GM12878 (cell line): Measurements from ENCODE around the gene ADAMTS17. TPM values are rescaled to one million over a fixed set of nuclear protein-coding genes. Genes with fewer than 3 reads are reported as not detected.

Experiments used
- ATAC-seq: fragments of 200-7000 bp; cut with Tn5 transposase; 3 replicates; pipeline ENCODE4 v1.9.1; 2020; ENCODE audit warnings: mild to moderate bottlenecking, moderate library complexity
- BruUV-seq: library from RNA; stranded (reverse); fragments of 400-500 nt; replicated peaks from 2 replicates; lab custom pipeline; 2021; lab: Mats Ljungman, UMichigan
- CTCF ChIA-PET: fragments of 300-600 bp; sonication (Branson Sonifier 250); formaldehyde crosslinking; extraction: SDS; loops from one replicate; lab custom pipeline; 2021; ENCODE audit warnings: inconsistent platforms; lab: Yijun Ruan, JAX
- POLR2A ChIA-PET: fragments of 350-600 bp; formaldehyde crosslinking; extraction: SDS; loops from one replicate; lab custom pipeline; 2021; ENCODE audit warnings: inconsistent platforms; lab: Charles Lee
- RAD21 ChIA-PET: fragments of 300-600 bp; sonication (Branson Sonifier 250); formaldehyde crosslinking; loops from one replicate; lab custom pipeline; 2023; ENCODE audit warnings: antibody characterized with exemption; ENCODE audit not compliant: unreplicated experiment; lab: Charles Lee
- SMC1A ChIA-PET: fragments of 300-600 bp; sonication (Branson Sonifier 250); formaldehyde crosslinking; loops from one replicate; lab custom pipeline; 2023; ENCODE audit not compliant: unreplicated experiment, uncharacterized antibody; lab: Charles Lee
- DNase-seq: peaks from one replicate; pipeline ENCODE4 v3.0.0-alpha.2; 2011; ENCODE audit warnings: low read depth, low spot score
- FAIRE-seq: peaks from 3 replicates; lab custom pipeline; 2011; peaks lifted over from hg19 to GRCh38; lab: Jason Lieb, UNC
- H2AFZ ChIP-seq: 2 replicates; pipeline ENCODE4 v1.6.0; 2011; ENCODE audit warnings: low read depth, low read length, control low read depth; ENCODE audit not compliant: control insufficient read depth
- H3K27ac ChIP-seq: 2 replicates; pipeline ENCODE4 v1.5.1; 2011; ENCODE audit warnings: control low read depth; ENCODE audit not compliant: control insufficient read depth, insufficient read depth
- H3K27me3 ChIP-seq, 2 experiments: replicated peaks in 1 of 2; 2 replicates each; pipeline versions ENCODE4 v1.6.0 to v1.6.1; 2011; ENCODE audit warnings: low read length in 1 of 2; ENCODE audit not compliant: control insufficient read depth in 2 of 2, insufficient read depth in 2 of 2
- H3K36me3 ChIP-seq, 2 experiments: 2 replicates each; pipeline ENCODE4 v1.5.1; 2011; ENCODE audit warnings: low read length in 1 of 2; ENCODE audit not compliant: control insufficient read depth in 2 of 2, insufficient read depth in 2 of 2
- H3K4me1 ChIP-seq: 2 replicates; pipeline ENCODE4 v1.6.1; 2011; ENCODE audit warnings: mild to moderate bottlenecking, low read length, moderate library complexity, mixed read lengths; ENCODE audit not compliant: control insufficient read depth, insufficient read depth
- H3K4me2 ChIP-seq: 2 replicates; pipeline ENCODE4 v1.6.0; 2011; ENCODE audit warnings: control low read depth; ENCODE audit not compliant: control insufficient read depth, insufficient read depth
- H3K4me3 ChIP-seq: fragments of 200-600 bp; sonication (generic); 2 replicates; pipeline ENCODE4 v1.5.1; 2016
- H3K79me2 ChIP-seq: 2 replicates; pipeline ENCODE4 v1.6.0; 2011; ENCODE audit warnings: low read length; ENCODE audit not compliant: control insufficient read depth, insufficient read depth
- H3K9ac ChIP-seq: 2 replicates; pipeline ENCODE4 v1.8.0; 2011; ENCODE audit warnings: low read length, control low read depth, mixed read lengths; ENCODE audit not compliant: control insufficient read depth, insufficient read depth
- H3K9me3 ChIP-seq: replicated peaks from 3 replicates; pipeline ENCODE4 v1.5.1; 2011; ENCODE audit warnings: mild to moderate bottlenecking, low read length; ENCODE audit not compliant: control insufficient read depth, insufficient read depth
- H4K20me1 ChIP-seq: 2 replicates; pipeline ENCODE4 v1.6.0; 2011; ENCODE audit not compliant: control insufficient read depth, insufficient read depth
- ATF2 ChIP-seq: IDR thresholded peaks from 2 replicates; pipeline ENCODE4 v1.6.1; 2012; ENCODE audit warnings: low read length, inconsistent platforms
- BCL11A ChIP-seq: IDR thresholded peaks from 2 replicates; pipeline ENCODE4 v1.6.1; 2011; ENCODE audit warnings: low read depth, low read length
- CEBPB ChIP-seq, 2 experiments: fragments of 150-350 bp in 1 of 2; IDR thresholded peaks; 2 replicates each; pipeline ENCODE4 v1.6.1; 2012 to 2014; ENCODE audit warnings: low read depth in 2 of 2, low read length in 2 of 2, borderline replicate concordance in 1 of 2, inconsistent platforms in 1 of 2
- EED ChIP-seq: sonication (generic); IDR thresholded peaks from 2 replicates; pipeline ENCODE4 v1.6.1; 2016; ENCODE audit warnings: antibody characterized with exemption, low read depth
- EP300 ChIP-seq, 2 experiments: fragments of 150-350 bp in 1 of 2; IDR thresholded peaks; 2 replicates each; pipeline ENCODE4 v1.6.1; 2011 to 2012; ENCODE audit warnings: low read depth in 2 of 2, low read length in 2 of 2, borderline replicate concordance in 1 of 2, improper control_type of control experiment in 1 of 2, inconsistent platforms in 1 of 2; ENCODE audit not compliant: control insufficient read depth in 1 of 2
- ESRRA ChIP-seq: IDR thresholded peaks from 2 replicates; pipeline ENCODE4 v1.6.1; 2012; ENCODE audit warnings: mild to moderate bottlenecking, low read length, improper control_type of control experiment
- GATAD2B ChIP-seq: fragments of 450-650 bp; conservative IDR thresholded peaks from 2 replicates; pipeline ENCODE4 v1.6.1; 2017; ENCODE audit warnings: low read depth, mild to moderate bottlenecking, moderate library complexity
- KDM1A ChIP-seq: fragments of 200-600 bp; sonication (generic); IDR thresholded peaks from 2 replicates; pipeline ENCODE4 v1.6.1; 2016; ENCODE audit warnings: borderline replicate concordance
- LARP7 ChIP-seq: fragments of 450-650 bp; IDR thresholded peaks from 2 replicates; pipeline ENCODE4 v1.6.1; 2017; ENCODE audit warnings: mild to moderate bottlenecking
- MTA2 ChIP-seq: fragments of 450-650 bp; IDR thresholded peaks from 2 replicates; pipeline ENCODE4 v1.6.1; 2016; ENCODE audit warnings: low read depth, mild to moderate bottlenecking, moderate library complexity
- NBN ChIP-seq: fragments of 450-650 bp; IDR thresholded peaks from 2 replicates; pipeline ENCODE4 v1.6.1; 2016
- RAD51 ChIP-seq: fragments of 450-650 bp; IDR thresholded peaks from 2 replicates; pipeline ENCODE4 v1.6.1; 2016; ENCODE audit warnings: moderate library complexity, mild to moderate bottlenecking, inconsistent platforms
- RELA ChIP-seq: fragments of 450-650 bp; IDR thresholded peaks from 2 replicates; pipeline ENCODE4 v1.8.0; 2014; ENCODE audit warnings: borderline replicate concordance; ENCODE audit not compliant: partially characterized antibody
- SREBF2 ChIP-seq: IDR thresholded peaks from 2 replicates; pipeline ENCODE4 v1.6.1; 2012; ENCODE audit warnings: mild to moderate bottlenecking, low read length
- SUPT20H ChIP-seq: IDR thresholded peaks from 2 replicates; pipeline ENCODE4 v1.6.1; 2011; ENCODE audit warnings: low read depth, mild to moderate bottlenecking, low read length, moderate library complexity, borderline replicate concordance; ENCODE audit not compliant: control insufficient read depth
- SUZ12 ChIP-seq: fragments of 200-600 bp; sonication (generic); IDR thresholded peaks from one replicate; pipeline ENCODE4 v1.6.1; 2018; ENCODE audit warnings: antibody characterized with exemption, mild to moderate bottlenecking; ENCODE audit not compliant: unreplicated experiment
- WGBS: methylation state at CpG from one replicate; pipeline ENCODE4 v1.1.6; 2016; ENCODE audit warnings: low lambda C conversion rate; ENCODE audit not compliant: insufficient replicate concordance, insufficient coverage; ENCODE audit errors: missing lambda C conversion rate; 5-methylcytosine and 5-hydroxymethylcytosine counted together
- in situ Hi-C: fragments of 300-500 bp; cut with MboI; formaldehyde crosslinking; loops from 9 replicates; pipeline ENCODE4 v1.14.3; 2018; ENCODE audit warnings: mixed read lengths
- intact Hi-C: fragments of 100-400 bp; cut with micrococcal nuclease; formaldehyde crosslinking; loops from one replicate; pipeline ENCODE4 v1.14.2; 2022; ENCODE audit not compliant: unreplicated experiment
- polyA plus RNA-seq, 11 experiments: library from polyadenylated mRNA; depleted of rRNA in 4 of 11; unstranded in 6 of 11; stranded (reverse) in 5 of 11; fragments of >200 nt; fragmentation: Nextera tagmentation in 4 of 11; fragmentation: Illumina TruSeq in 1 of 11; extraction: Ambion mirVana in 4 of 11; extraction: Trizol in 1 of 11; gene quantifications; 1 replicate in 1 of 11; 2 replicates in 10 of 11; pipeline versions ENCODE4 v1.2.1 to v1.2.3, GENCODE V29; 2011 to 2016; ENCODE audit warnings: inconsistent platforms in 2 of 11, missing spikeins in 2 of 11, low read depth in 1 of 11
- total RNA-seq, 4 experiments: library from RNA; depleted of rRNA in 3 of 4; stranded (reverse); fragments of >200 nt in 3 of 4; fragmentation: Illumina TruSeq in 1 of 4; extraction: Trizol in 1 of 4; gene quantifications; 2 replicates each; pipeline versions ENCODE4 v1.2.1 to v1.2.3, GENCODE V29; 2013 to 2021
- TF ChIP-seq, protein P1 (sequence below), 3 experiments: IDR thresholded peaks in 2 of 3; conservative IDR thresholded peaks in 1 of 3; 2 replicates each; pipeline ENCODE4 v1.5.1; 2011; ENCODE audit warnings: low read depth in 3 of 3, low read length in 3 of 3, mild to moderate bottlenecking in 3 of 3, control low read depth in 2 of 3, moderate library complexity in 2 of 3, inconsistent platforms in 1 of 3, mixed read lengths in 1 of 3; ENCODE audit not compliant: control insufficient read depth in 2 of 3, insufficient read depth in 1 of 3; ENCODE audit errors: extremely low read depth in 1 of 3

Gene ADAMTS17
- total and polyA plus RNA-seq, 10 of the 15 experiments (the other 5 are each of a cell fraction or from before 2014, with no cell fraction given): 0.04 to 0.50 (median 0.10) TPM; not detected in 4

DNA sequence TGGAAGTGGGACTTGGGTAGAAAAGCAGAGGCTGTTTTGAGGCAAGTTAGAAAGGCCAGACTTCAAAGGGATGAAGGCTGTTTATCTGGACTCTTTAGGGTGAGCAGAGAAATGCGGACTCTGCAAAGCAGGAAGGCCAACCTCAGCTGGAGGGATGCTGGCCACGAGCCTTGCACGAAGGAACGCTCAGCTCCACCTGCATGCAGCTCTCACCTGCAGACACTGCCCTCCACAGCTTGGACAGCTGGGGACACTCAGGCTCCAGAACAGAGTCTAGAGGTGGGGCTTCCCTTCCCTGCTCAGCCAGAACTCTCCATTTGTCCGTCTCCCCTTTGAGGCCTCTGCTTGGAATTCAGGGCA is 229.7 kb downstream of the ADAMTS17 start:
- H3K27me3 ChIP-seq: no peaks in the 10 kb centered on the region; a peak in 1 of 4 replicates
- TF ChIP-seq KDM1A: no peak
- no peak for TF ChIP-seq NBN
- no peak for TF ChIP-seq RELA
- no peak for TF ChIP-seq CEBPB (IDR thresholded peaks at IDR 0.05; ENCODE audit: borderline replicate concordance in 1 of 2, low read depth in 2 of 2, low read length in 2 of 2)
- TF ChIP-seq, protein P1, sequence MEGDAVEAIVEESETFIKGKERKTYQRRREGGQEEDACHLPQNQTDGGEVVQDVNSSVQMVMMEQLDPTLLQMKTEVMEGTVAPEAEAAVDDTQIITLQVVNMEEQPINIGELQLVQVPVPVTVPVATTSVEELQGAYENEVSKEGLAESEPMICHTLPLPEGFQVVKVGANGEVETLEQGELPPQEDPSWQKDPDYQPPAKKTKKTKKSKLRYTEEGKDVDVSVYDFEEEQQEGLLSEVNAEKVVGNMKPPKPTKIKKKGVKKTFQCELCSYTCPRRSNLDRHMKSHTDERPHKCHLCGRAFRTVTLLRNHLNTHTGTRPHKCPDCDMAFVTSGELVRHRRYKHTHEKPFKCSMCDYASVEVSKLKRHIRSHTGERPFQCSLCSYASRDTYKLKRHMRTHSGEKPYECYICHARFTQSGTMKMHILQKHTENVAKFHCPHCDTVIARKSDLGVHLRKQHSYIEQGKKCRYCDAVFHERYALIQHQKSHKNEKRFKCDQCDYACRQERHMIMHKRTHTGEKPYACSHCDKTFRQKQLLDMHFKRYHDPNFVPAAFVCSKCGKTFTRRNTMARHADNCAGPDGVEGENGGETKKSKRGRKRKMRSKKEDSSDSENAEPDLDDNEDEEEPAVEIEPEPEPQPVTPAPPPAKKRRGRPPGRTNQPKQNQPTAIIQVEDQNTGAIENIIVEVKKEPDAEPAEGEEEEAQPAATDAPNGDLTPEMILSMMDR (IDR thresholded peaks at IDR 0.05 in 2 of 3, conservative IDR thresholded peaks at IDR 0.05 in 1 of 3; ENCODE audit: control insufficient read depth in 2 of 3, extremely low read depth in 1 of 3, insufficient read depth in 1 of 3, low read depth in 3 of 3, low read length in 3 of 3): no peak
- no peak for TF ChIP-seq EED
- no peak for TF ChIP-seq EP300 (IDR thresholded peaks at IDR 0.05; ENCODE audit: borderline replicate concordance in 1 of 2, control insufficient read depth in 1 of 2, low read depth in 2 of 2, low read length in 2 of 2)
- TF ChIP-seq ESRRA: no peak
- TF ChIP-seq RAD51: no peak
- no peak for TF ChIP-seq GATAD2B
- no peak for TF ChIP-seq SUZ12
- TF ChIP-seq ATF2: no peak
- TF ChIP-seq SUPT20H: no peak
- TF ChIP-seq LARP7: no peak
- no peak for TF ChIP-seq SREBF2
- no peak for TF ChIP-seq MTA2
- no peak for TF ChIP-seq BCL11A
- no peak overlapping the region for H3K4me2 ChIP-seq
- CTCF ChIA-PET: no interaction called here
- in situ Hi-C loops: no loop called here
- H3K79me2 ChIP-seq: no peaks in the 10 kb centered on the region
- ATAC-seq: no peak
- 23% methylated on average over 5 of the region's 5 CpGs for WGBS
- no peaks in the 10 kb centered on the region for H3K9me3 ChIP-seq
- intact Hi-C loops: no loop called here
- H3K27ac ChIP-seq: no peak overlapping the region
- H4K20me1 ChIP-seq: no peaks in the 10 kb centered on the region
- POLR2A ChIA-PET: no interaction called here
- H3K36me3 ChIP-seq: no peaks in the 10 kb centered on the region
- no peak overlapping the region for H3K4me3 ChIP-seq
- H2AFZ ChIP-seq: no peak overlapping the region
- RAD21 ChIA-PET: no interaction called here
- FAIRE-seq: no peak
- SMC1A ChIA-PET: no interaction called here
- no TSS peak for BruUV-seq
- no peak overlapping the region for H3K9ac ChIP-seq
- DNase-seq: no peak
- H3K4me1 ChIP-seq: no peaks in the 10 kb centered on the region; the same call in 1 of the 2 replicates
